ENCODE results near the gene ASIC3. TPM values are rescaled to one million over a fixed set of nuclear protein-coding genes. Genes with fewer than 3 reads are reported as not detected.

The ASIC3 gene
- total RNA-seq, 6 experiments from 2014 or later = 0.09 to 0.76 (median 0.31) TPM

DNA sequence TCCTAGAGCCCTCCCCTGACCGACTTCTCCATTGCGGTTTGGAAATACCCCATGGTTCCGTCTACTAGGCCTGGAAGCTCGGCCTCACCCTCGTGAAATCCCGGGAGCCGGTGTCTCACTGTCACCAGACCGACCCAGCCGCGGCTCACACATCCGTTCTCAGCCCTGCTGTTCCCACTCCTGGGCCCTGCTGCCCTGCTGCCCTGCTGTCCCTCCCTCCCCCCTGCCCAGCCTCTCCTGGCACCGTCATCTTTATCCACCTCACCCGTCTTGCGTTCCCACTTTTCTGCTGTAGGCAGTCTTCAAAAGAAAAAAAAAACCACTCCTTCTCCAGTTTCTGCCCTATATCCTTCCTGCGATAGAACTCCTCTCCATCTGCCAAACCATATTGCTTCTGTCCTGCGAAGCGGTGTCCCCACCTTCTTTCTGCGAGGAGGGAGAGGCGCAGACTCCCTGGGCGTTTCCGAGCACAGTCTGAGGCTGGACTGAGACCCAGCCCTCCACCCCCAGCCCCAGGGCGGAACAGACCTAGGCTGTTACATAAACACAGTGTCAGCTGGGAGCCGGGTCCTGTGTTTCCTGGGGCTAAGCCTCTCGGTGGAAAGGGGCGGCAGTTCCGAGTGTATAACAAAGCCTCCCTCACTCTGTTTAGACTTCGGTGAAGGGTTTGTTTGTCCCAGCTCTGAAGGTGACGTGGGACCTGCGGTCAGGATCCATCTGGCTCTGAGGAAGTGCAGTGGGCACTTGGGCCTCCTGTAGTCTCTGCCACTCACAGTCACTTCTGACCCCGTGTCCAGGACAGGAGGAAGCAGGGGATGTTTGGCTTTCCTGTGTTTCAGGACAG, 40.7 kb downstream of the ASIC3 start:
- Mint-ChIP-seq H3K36me3 (ENCODE audit: low read depth) (no peaks in the 10 kb centered on the region; the same call in none of the 2 replicates), H3K4me3 (peak overlapping the region; percentile 92)
- TF ChIP-seq, protein P1, sequence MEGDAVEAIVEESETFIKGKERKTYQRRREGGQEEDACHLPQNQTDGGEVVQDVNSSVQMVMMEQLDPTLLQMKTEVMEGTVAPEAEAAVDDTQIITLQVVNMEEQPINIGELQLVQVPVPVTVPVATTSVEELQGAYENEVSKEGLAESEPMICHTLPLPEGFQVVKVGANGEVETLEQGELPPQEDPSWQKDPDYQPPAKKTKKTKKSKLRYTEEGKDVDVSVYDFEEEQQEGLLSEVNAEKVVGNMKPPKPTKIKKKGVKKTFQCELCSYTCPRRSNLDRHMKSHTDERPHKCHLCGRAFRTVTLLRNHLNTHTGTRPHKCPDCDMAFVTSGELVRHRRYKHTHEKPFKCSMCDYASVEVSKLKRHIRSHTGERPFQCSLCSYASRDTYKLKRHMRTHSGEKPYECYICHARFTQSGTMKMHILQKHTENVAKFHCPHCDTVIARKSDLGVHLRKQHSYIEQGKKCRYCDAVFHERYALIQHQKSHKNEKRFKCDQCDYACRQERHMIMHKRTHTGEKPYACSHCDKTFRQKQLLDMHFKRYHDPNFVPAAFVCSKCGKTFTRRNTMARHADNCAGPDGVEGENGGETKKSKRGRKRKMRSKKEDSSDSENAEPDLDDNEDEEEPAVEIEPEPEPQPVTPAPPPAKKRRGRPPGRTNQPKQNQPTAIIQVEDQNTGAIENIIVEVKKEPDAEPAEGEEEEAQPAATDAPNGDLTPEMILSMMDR (IDR thresholded peaks at IDR 0.05) = no peak

DNA sequence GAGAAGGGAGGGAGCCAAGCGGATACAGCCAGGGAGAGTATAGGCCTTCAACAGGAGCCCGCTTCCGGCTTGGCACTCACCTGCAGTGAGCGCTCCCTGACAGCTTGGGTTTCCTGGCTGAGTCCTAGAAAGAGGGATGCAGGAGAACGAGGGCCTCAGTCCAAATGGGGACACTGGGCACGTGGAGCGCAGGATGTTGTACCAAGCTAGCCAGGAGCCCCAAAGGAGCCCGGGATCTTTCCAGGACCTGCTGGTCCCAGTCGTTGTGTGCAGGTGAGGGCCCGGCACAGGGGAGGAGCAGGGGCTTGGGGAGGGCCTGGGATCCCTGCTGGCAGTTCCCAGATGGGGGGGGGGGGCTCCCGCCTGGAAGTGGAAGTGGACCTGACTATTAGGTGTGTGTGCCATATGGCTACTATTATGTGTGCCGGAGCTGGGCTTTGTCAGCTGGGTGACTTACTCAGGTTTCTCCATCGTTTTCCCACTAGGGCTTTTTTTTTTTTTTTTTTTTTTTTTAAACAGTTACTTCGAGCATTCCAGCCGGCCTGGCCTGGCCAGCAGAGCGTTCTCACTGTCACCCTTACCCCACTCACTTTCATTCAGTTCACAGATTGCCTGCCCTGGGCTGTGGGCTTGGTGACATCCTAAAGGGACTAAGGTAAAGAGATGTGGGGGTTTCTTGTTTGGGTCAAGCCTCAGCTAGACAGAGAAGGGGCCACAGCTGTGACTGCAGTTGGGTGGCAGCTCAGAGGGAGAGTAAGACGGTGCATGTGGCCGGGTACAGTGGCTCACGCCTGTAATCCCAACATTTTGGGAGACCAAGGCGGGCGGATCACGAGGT, 41.8 kb downstream of the ASIC3 start:
- Mint-ChIP-seq H3K4me3 (peak overlapping the region; percentile 92), H3K36me3 (ENCODE audit: low read depth) (no peaks in the 10 kb centered on the region; the same call in none of the 2 replicates), H3K27ac (peak overlapping the region; percentile 95), H3K4me1 (ENCODE audit: low read depth) (peaks cover 73% of the 10 kb centered on the region), H3K27me3 (ENCODE audit: insufficient read depth) (peaks cover 9% of the 10 kb centered on the region), H3K9me3 (no peaks in the 10 kb centered on the region)
- DNase-seq = no peak
- TF ChIP-seq, protein P1 (IDR thresholded peaks at IDR 0.05) = no peak

More for the DNA sequence above, 40.7 kb downstream of the ASIC3 start:
- peaks cover 68% of the 10 kb centered on the region for H3K4me1 Mint-ChIP-seq (ENCODE audit: low read depth)
- peak overlapping the region; percentile 95 for H3K27ac Mint-ChIP-seq
- H3K27me3 Mint-ChIP-seq (ENCODE audit: insufficient read depth) = peaks cover 8% of the 10 kb centered on the region
- no peaks in the 10 kb centered on the region for H3K9me3 Mint-ChIP-seq
- DNase-seq = peak; percentile 70

DNA sequence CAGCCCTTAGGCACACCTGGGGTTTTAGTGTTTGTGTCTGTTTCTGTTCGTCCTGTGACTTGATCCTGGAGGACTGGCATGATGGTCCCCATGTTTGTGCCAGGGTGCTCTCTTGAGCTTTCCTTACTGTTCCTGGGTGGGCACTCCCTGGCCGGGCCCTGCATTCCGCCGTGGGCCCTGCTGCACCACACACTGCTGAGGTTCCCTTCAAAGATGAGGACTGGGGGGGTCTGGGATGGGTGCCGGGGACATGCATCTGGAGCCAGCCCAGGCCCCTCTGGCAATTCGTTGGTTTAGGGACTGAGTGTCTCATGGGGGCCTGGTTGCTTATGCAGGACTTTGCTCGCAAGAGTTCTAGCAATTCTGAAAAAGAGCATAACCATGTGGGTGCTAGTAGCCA, 42.7 kb downstream of the ASIC3 start:
- Mint-ChIP-seq H3K27ac (peak overlapping the region; percentile 53), H3K36me3 (ENCODE audit: low read depth) (no peaks in the 10 kb centered on the region; the same call in none of the 2 replicates), H3K27me3 (ENCODE audit: insufficient read depth) (peaks cover 9% of the 10 kb centered on the region), H3K4me3 (no peak overlapping the region), H3K9me3 (no peaks in the 10 kb centered on the region), H3K4me1 (ENCODE audit: low read depth) (peaks cover 73% of the 10 kb centered on the region)
- TF ChIP-seq, protein P1 (IDR thresholded peaks at IDR 0.05) = no peak
- DNase-seq = no peak

DNA sequence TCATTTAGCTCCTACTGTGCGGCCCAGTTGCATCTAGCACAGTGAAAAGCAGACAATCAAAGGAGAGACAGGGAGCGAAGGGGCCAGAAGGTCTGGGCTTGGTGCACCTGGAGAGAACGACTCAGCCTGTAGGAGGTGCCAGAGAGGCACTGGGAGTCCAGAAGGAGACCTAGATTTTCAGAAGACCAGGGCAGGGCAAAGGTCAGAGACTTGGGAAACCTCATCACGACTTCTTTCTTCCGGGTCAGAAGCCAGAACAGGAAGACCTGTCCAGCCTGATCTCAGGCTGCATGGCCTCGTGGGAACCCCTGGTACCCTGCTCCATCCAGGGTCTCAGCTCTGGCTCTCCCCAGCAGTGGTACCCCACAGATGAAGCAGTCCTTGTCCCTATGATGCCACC, 43.1 kb downstream of the ASIC3 start:
- TF ChIP-seq, protein P1 (IDR thresholded peaks at IDR 0.05) = peak; percentile 78
- Mint-ChIP-seq H3K9me3 (no peaks in the 10 kb centered on the region), H3K27me3 (ENCODE audit: insufficient read depth) (peaks cover 9% of the 10 kb centered on the region), H3K4me1 (ENCODE audit: low read depth) (peaks cover 75% of the 10 kb centered on the region), H3K4me3 (no peak overlapping the region), H3K27ac (peak overlapping the region; percentile 53), H3K36me3 (ENCODE audit: low read depth) (no peaks in the 10 kb centered on the region; the same call in none of the 2 replicates)
- no peak for DNase-seq

DNA sequence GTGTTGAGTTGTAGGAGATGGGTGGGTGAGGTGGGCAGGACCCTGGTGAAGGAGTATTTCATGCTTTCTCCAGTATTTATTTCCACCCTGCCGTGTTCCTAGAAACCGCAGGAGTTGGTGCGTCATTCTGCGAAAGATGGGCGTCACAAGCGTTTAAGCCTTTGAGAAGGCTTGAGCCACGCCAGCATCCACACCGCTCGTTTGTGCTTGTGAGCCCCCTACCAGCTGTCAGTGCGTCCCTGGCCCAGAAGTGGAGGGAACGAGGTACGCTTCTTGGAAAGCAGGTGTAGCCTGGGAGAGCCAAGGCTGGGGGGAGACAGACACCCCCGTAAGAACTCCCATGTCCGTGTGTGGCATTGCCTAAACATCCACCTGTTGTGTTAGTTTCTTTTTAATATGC, 43.7 kb downstream of the ASIC3 start:
- H3K4me3 Mint-ChIP-seq = no peak overlapping the region
- H3K27ac Mint-ChIP-seq = no peak overlapping the region
- DNase-seq = no peak
- H3K36me3 Mint-ChIP-seq (ENCODE audit: low read depth) = no peaks in the 10 kb centered on the region; the same call in none of the 2 replicates
- peaks cover 9% of the 10 kb centered on the region for H3K27me3 Mint-ChIP-seq (ENCODE audit: insufficient read depth)
- no peaks in the 10 kb centered on the region for H3K9me3 Mint-ChIP-seq
- peaks cover 75% of the 10 kb centered on the region for H3K4me1 Mint-ChIP-seq (ENCODE audit: low read depth)
- TF ChIP-seq, protein P1 (IDR thresholded peaks at IDR 0.05) = no peak
